GM12878 (cell line): Measurements from ENCODE around the gene PKN3. TPM values are rescaled to one million over a fixed set of nuclear protein-coding genes. Genes with fewer than 3 reads are reported as not detected.
A peak's percentile ranks its signal among the peaks of the same experiment; 100 is the strongest.

ENCODE experiments used
- BCLAF1 ChIP-seq: fragments of 450-650 bp; IDR thresholded peaks from 2 replicates; pipeline ENCODE4 v1.6.1; 2017; ENCODE audit warnings: antibody characterized with exemption, mild to moderate bottlenecking, moderate library complexity
- CHD2 ChIP-seq: IDR thresholded peaks from 2 replicates; pipeline ENCODE4 v1.6.1; 2011; ENCODE audit warnings: low read depth, low read length, improper control_type of control experiment, borderline replicate concordance
- ESRRA ChIP-seq: IDR thresholded peaks from 2 replicates; pipeline ENCODE4 v1.6.1; 2012; ENCODE audit warnings: mild to moderate bottlenecking, low read length, improper control_type of control experiment
- GATAD2B ChIP-seq: fragments of 450-650 bp; conservative IDR thresholded peaks from 2 replicates; pipeline ENCODE4 v1.6.1; 2017; ENCODE audit warnings: low read depth, mild to moderate bottlenecking, moderate library complexity
- IKZF1 ChIP-seq: fragments of 450-650 bp; conservative IDR thresholded peaks from 2 replicates; pipeline ENCODE4 v1.6.1; 2017; ENCODE audit warnings: antibody characterized with exemption, mild to moderate bottlenecking
- LARP7 ChIP-seq: fragments of 450-650 bp; IDR thresholded peaks from 2 replicates; pipeline ENCODE4 v1.6.1; 2017; ENCODE audit warnings: mild to moderate bottlenecking
- MAX ChIP-seq: IDR thresholded peaks from 2 replicates; pipeline ENCODE4 v1.6.1; 2012; ENCODE audit warnings: low read depth, low read length, improper control_type of control experiment
- NR2C1 ChIP-seq: fragments of 450-650 bp; IDR thresholded peaks from 2 replicates; pipeline ENCODE4 v1.6.1; 2017; ENCODE audit warnings: antibody characterized with exemption, mild to moderate bottlenecking, moderate library complexity
- NRF1 ChIP-seq: conservative IDR thresholded peaks from 2 replicates; pipeline ENCODE4 v1.6.1; 2011; ENCODE audit warnings: mild to moderate bottlenecking, low read depth, low read length, improper control_type of control experiment
- POLR2AphosphoS2 ChIP-seq: IDR thresholded peaks from 2 replicates; pipeline ENCODE4 v1.6.1; 2011; ENCODE audit warnings: low read depth, mild to moderate bottlenecking, low read length, improper control_type of control experiment, moderate library complexity
- PRDM15 ChIP-seq: fragments of 450-650 bp; formaldehyde crosslinking; IDR thresholded peaks from 2 replicates; pipeline ENCODE4 v1.4.0; 2020; ENCODE audit warnings: mild to moderate bottlenecking, moderate library complexity
- RAD51 ChIP-seq: fragments of 450-650 bp; IDR thresholded peaks from 2 replicates; pipeline ENCODE4 v1.6.1; 2016; ENCODE audit warnings: moderate library complexity, mild to moderate bottlenecking, inconsistent platforms
- RB1 ChIP-seq: fragments of 450-650 bp; formaldehyde crosslinking; IDR thresholded peaks from 2 replicates; pipeline ENCODE4 v1.6.1; 2017; ENCODE audit warnings: mild to moderate bottlenecking, borderline replicate concordance
- RBBP5 ChIP-seq: fragments of 200-600 bp; sonication (generic); conservative IDR thresholded peaks from 2 replicates; pipeline ENCODE4 v1.6.1; 2016
- SMARCA5 ChIP-seq: fragments of 450-650 bp; IDR thresholded peaks from 2 replicates; pipeline ENCODE4 v1.6.1; 2017; ENCODE audit warnings: mild to moderate bottlenecking
- TAF1 ChIP-seq: IDR thresholded peaks from 2 replicates; pipeline ENCODE4 v1.6.1; 2011; ENCODE audit warnings: mild to moderate bottlenecking, low read depth, low read length, borderline replicate concordance
- ZNF687 ChIP-seq: fragments of 450-650 bp; IDR thresholded peaks from 2 replicates; pipeline ENCODE4 v1.6.1; 2017; ENCODE audit warnings: mild to moderate bottlenecking, moderate library complexity
- polyA plus RNA-seq, 11 experiments: library from polyadenylated mRNA; depleted of rRNA in 4 of 11; unstranded in 6 of 11; stranded (reverse) in 5 of 11; fragments of >200 nt; fragmentation: Nextera tagmentation in 4 of 11; fragmentation: Illumina TruSeq in 1 of 11; extraction: Ambion mirVana in 4 of 11; extraction: Trizol in 1 of 11; gene quantifications; 1 replicate in 1 of 11; 2 replicates in 10 of 11; pipeline versions ENCODE4 v1.2.1 to v1.2.3, GENCODE V29; 2011 to 2016; ENCODE audit warnings: inconsistent platforms in 2 of 11, missing spikeins in 2 of 11, low read depth in 1 of 11
- total RNA-seq, 4 experiments: library from RNA; depleted of rRNA in 3 of 4; stranded (reverse); fragments of >200 nt in 3 of 4; fragmentation: Illumina TruSeq in 1 of 4; extraction: Trizol in 1 of 4; gene quantifications; 2 replicates each; pipeline versions ENCODE4 v1.2.1 to v1.2.3, GENCODE V29; 2013 to 2021

PKN3 gene
- total and polyA plus RNA-seq, 10 of the 15 experiments (the other 5 are each of a cell fraction or from before 2014, with no cell fraction given), result 0.35 to 11.0 (median 3.3) TPM

- TF ChIP-seq ZNF687 (peak; percentile 67), MAX (peak; percentile 59; the same call in 1 of the 2 replicates), RAD51 (peak; percentile 36; the same call in 1 of the 2 replicates), BCLAF1 (peak; percentile 32; the same call in 1 of the 2 replicates), NR2C1 (peak; percentile 21; the same call in 1 of the 2 replicates), POLR2AphosphoS2 (peak; percentile 70; the same call in 1 of the 2 replicates), GATAD2B (peak; percentile 82), SMARCA5 (no peak), RB1 (0 out of 2 replicates have a peak, but pooled peaks have one; percentile 47), CHD2 (0 out of 2 replicates have a peak, but pooled peaks have one; percentile 40), NRF1 (peak; percentile 63), RBBP5 (no peak), TAF1 (peak; percentile 52; the same call in 1 of the 2 replicates), LARP7 (peak; percentile 71), IKZF1 (peak; percentile 86), ESRRA (no peak), PRDM15 (CRISPR knock-in tag) (no peak)
These were observed 13.6 kb upstream of the PKN3 start, which contains the start of gene SET (continued) for GRCh38 chr9:128688501-128689292.
